NOMO-1 treated with DMSO at 0.1 percent for 48 hours (cell line): Measurements from ENCODE around the gene SLC5A4.
A peak's percentile ranks its signal among the peaks of the same experiment; 100 is the strongest.
"Not testable (repeated sequence)": the region's sequence is repeated elsewhere in the genome, so short reads cannot be mapped to it uniquely, and the experiment has no call there.

Source experiments
- DNase-seq: peaks from one replicate; lab custom pipeline; 2025; ENCODE audit not compliant: unreplicated experiment; lab: John Stamatoyannopoulos, UW

The SLC5A4 gene

DNA sequence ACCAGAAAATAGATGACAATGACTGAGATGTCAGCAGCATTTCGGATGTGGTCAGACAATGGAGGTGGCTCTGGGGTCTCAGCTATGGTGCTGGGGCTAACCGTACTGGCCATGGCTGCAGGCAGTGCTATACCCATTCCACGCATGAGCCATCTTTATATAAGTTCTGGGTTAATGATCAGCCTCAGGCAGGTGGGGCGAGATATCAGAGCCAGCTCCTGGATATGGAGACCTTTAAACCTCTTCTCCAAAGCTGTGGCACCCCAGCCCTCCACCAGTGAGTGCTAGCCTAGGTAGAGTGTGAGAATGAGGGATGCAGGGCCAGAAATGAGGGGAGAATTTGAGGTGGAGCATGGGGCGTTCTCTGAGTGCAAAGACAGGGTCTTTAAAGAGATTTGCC, at the start of gene SLC5A4:
TSS of gene SLC5A4 (minus strand) at position 131 of the 400 bp plus-strand sequence. CDS start at position 113, 18 bp downstream.
- no peak for DNase-seq

DNA sequence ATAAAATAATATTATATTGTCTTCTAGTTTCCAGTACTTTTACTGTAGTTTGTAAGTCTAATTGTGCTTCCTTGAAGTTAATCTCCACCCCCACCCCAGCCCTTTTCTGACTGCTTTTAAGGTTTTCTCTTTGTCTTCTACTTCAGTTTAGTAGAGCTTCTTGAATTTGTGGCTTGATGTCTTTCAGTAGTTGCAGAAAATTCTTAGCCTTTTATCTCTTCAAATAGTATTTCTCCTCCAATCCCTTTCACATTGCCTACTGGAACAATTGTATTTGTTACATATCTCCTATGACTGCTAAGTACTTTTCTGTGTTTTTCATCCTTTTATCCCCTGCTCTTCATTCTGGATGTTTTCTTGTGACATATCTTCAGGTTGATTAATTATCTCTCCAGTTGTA, 38.8 kb upstream of the SLC5A4 start:
- DNase-seq = not testable (repeated sequence)

DNA sequence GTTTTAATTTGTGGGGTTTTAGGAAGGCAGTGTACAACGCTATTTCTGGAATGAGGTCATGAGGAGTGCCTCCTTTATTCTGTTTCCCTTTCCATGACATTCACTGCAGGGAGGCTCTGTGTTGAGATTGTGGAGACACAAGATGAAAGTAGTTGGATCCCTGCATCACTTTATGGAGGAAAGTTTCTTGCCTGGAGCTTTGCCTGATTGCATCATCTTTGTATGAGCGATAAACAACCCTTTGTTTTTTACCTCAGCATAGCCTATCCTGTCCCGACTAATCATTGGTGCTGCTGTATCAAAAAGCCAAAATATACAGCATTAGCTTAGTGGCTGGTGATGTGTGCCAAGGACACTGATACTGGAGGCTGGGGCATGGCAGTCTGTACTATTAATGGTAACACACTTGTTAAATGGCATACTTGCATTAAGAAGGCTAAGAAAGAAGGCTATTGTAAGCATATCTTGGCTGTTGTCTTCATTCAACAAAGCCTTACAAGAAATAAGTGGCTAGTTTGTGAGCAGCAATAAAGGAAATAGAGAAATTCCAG, 31.2 kb upstream of the SLC5A4 start:
- DNase-seq = no peak

DNA sequence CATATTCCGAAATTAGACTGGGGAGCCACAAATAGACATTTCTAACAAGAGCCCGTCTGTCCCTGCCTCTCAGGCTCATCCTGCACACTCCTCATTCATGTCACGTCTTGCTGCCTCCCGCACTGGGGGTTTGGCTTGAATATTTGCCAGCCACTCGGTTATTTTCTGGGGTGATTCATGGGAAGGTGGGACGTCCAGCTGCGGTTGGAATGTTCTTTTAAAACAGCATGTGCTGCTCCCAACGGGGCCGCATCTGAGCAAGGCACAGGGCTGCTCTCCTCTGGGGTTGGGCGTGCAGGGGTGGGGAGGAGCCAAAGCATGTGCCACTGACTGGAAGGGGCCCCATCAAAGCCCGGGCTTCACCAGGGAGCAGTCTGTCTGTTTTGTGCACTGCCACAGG, 25.9 kb upstream of the SLC5A4 start:
- DNase-seq = no peak

DNA sequence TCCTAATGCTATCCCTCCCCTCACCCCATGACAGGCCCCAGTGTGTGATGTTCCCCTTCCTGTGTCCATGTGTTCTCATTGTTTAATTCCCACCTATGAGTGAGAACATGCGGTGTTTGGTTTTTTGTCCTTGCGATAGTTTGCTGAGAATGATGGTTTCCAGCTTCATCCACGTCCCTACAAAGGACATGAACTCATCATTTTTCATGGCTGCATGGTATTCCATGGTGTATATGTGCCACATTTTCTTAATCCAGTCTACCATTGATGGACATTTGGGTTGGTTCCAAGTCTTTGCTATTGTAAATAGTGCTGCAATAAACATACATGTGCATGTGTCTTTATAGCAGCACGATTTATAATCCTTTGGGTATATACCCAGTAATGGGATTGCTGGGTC, 20.2 kb upstream of the SLC5A4 start:
- not testable (repeated sequence) for DNase-seq

DNA sequence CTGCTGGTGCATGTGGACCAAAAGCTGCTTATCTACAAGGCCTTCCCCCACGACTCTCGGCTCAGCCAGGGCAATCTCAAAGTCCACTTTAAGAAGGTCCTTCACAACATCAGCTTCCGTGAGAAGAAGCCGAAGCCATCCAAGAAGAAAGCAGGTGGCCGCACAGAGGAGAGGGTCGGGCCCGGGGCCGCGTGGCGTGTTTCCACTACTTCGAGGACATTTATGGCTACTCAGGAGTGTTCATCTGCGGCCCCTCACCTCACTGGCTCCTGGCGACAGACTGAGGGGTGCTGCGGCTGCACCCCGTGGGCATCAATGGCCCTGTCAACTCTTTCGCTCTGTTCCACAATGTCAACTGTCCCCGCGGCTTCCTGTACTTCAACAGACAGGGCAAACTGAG, 16.2 kb upstream of the SLC5A4 start:
- no peak for DNase-seq

DNA sequence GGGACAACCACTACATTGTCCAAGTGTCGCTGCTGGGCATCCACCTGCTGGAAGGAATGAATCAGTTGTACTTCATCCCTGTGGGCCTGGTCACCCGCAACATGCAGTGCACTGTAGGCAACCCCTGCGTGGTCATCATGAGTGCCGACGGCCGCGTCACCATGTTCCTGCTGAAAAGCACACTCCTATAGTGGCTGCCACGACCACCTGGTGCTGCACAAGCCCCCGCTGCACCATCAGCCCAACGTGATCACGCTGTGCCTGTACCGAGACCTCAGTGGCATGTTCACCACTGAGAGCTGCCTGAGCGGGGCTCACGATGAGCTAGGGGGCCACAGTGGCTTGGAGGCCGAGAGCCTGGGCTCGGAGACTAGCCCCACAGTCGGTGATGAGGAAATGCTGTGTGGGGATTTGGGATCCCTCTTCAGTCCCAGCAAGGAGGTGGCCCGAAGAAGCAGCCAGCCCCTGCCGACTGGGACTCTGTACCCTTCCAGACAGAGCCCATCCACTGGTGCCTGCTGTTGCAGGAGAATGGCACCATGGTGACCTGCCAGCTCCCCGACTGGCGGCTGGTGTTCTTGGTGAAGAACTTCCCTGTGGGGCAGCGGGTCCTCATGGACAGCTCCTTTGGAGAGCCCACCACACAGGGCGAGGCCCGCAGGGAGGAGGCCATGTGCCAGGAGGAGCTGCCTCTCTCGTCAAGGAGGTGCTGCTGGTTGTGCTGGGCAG, 15.7 kb upstream of the SLC5A4 start:
- DNase-seq = no peak

DNA sequence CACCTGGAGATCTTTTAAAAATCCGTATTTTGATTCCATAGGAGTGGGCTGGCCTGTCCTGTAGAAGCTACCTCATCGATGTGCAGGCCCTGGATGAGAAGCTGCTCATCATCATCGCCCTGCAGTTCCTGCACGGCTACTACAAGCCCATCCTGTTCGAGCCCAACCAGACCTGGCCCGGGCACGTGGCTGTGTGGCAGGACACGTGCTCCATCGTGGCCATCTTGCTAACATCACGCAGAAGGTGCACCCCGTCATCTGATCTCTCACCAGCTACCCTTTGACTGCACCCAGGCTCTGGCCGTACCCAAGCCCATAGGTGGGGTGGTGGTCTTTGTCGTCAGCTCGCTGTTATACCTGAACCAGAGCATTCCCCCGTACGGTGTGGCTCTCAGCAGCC, 14.2 kb upstream of the SLC5A4 start:
- no peak for DNase-seq

DNA sequence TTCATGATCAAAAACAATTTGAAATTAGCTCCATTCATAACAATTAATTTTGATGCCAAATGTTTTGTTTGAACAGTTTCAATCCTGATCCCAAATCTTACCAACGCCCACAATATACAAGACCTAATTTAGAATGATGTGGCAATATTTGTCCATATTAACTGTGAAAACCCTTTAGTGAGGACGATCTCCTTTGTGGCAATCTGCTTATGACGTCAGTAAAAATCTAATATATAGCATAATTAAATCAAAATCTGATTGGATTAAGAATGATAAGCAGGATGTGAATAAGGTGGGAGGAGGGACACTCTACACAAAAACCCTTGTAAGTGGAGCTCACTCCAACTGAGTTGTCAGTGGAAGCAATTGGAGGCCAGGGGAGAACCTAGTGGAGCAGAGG, 11.9 kb upstream of the SLC5A4 start:
- DNase-seq = no peak

DNA sequence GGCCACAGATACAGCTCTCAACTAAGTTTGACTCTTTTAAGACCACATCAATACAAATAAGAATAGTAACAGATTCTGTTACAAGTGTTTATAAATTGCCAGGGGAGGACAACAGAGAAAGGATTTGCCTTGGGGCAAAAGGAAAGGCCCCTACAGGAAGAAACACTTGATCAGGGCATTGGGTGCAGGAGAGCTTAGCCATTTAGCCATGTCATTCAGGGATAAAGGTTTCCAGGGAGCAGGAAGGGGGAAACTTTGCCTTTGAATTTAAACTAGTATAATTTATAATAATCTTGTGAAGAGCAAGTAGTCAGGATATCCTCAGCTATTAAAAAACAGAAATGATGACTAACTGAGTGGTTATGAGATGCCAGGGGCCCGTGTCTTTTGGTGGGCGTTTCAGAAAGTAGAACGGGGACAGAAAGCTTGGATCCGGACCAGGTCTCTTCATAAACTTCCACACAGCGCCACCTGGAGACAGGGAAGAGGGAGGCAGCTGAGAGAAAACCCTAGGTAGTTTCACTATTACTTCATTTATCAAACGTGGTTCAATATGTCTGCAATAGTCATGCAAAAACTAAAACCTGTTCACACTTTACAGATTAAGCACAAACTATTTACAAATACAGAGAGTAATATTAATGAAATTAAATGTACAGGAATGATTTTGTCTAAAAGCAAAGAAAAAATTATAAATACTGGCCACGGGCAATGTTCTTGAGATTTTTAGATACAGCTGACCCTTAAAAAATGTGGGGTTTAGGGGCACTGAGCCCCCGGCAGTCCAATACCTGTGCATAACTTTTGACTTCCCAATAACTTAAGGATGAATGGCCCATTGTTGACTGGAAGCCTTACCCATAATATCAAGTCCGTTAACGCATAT, 11.0 kb upstream of the SLC5A4 start:
- DNase-seq = peak; percentile 65

DNA sequence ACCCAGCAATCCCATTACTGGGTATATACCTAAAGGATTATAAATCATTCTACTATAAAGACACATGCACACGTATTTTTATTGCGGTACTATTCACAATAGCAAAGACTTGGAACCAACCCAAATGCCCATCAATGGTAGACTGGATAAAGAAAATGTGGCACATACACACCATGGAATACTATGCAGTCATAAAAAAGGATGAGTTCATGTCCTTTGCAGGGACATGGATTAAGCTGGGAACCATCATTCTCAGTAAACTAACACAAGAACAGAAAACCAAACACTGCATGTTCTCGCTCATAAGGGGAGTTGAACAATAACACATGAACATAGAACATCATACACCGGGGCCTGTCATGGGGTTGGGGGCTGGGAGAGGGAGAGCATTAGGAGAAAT, 8.5 kb upstream of the SLC5A4 start:
- not testable (repeated sequence) for DNase-seq

DNA sequence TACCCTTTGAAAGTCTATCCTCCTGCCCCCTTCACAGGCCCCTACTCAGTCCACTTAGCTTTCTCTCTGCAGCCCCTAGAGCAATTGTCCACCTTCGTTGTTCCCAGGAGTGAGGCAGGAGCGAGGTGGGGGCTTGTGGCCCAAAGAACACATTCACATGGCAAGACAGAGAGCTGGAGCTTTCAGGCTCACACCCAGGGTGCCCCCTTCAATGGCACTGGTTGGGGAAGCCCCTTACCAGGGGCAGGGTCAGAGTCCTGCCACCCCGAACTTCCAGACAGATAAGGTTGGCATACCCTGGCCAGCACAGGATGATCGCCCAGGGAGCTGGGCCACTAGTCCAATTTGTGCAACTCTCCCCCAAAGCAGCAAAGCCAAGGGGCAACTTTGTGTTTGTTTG, 6.2 kb upstream of the SLC5A4 start:
- DNase-seq = no peak

DNA sequence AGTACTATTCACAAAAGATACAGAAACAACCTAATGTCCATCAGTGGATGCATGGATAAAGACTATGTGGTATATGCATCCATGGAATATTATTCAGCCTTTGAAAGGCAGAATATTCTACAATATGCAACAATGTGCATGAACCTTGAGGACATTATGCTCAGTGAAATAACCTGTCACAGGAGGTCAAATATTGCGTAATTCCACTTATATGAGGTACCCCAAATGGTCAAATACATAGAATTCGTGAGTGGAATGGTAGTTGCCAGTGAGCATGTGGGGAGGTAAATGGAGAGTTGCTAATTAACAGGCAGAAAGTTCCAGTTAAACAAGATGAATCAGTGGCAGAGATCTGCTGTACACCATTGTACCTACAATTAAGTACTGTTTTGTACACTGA, 3.6 kb upstream of the SLC5A4 start:
- no peak for DNase-seq

DNA sequence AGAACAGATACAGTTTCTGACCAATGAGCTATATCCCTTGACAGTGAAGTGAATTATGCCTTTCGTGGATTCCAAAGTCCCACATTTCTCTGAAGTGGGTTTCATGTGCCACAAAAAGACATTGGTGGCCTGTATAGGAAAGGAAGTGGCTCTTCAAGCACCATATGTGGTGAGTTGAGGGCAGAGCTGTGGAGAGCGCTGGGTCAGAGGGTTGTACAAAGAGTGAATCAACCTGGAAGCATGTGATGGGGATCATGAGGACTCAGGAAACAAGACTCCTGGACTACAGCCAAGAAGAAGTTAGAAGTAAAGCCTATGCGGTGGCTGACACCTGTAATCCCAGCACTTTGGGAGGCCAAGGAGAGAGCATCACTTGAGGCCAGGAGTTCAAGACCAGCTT, 579 bp upstream of the SLC5A4 start:
- no peak for DNase-seq

DNA sequence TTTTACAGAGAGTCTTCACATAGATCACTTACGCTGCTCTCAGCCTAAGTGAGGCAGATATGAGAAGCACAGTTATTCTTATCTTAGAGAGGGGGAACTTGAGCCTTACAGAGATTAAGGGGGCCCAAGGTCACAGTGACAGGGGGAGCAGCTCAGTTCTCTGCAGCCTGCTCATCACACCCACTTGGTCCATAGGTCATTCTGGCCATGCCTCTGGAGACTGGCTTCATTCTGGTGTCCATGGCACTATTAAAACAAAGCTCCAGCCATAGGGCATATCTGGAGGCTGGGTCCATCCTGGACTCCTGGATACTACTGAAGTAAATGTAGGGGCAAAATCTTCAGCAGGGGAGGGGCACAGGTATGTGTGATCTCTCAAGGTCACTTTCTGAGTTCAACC, 5.9 kb downstream of the SLC5A4 start:
- DNase-seq = no peak

DNA sequence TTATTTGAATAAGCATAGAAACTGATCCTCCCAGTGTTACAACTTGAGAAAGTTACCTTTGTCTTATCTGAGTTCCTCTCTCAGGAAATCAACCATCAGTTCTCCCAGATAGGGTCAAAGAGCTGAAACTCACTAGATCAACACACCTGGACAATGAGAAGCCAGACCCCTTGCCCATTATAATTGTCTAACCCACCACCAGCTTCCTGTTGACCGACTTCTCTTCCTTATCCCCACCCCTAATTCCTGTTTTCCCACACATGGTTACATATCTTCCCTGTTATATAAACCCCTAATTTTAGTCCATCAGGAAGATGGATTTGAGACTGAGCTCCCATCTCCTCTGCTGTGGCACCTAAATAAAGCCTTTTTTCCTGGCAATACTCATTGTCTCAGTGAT, 6.9 kb downstream of the SLC5A4 start:
- DNase-seq = no peak

DNA sequence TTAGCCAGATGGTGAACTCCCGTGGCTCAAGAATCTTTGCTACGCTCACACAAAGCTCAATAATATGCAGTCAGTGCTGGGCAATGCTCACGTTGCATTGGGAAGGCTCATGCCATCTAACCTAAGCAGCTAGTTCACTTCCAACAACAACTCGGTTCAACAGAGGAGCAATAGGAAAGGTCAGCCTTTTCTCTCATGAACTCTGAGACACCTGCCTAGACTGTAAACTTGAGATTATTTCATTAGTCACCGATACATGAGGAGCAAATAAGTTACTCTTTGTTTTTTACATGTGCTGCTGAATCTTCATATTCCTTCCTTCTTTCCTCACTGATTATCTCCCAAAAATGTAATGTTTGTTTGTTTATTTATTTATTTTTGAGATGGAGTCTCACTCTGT, 9.0 kb downstream of the SLC5A4 start:
- no peak for DNase-seq

DNA sequence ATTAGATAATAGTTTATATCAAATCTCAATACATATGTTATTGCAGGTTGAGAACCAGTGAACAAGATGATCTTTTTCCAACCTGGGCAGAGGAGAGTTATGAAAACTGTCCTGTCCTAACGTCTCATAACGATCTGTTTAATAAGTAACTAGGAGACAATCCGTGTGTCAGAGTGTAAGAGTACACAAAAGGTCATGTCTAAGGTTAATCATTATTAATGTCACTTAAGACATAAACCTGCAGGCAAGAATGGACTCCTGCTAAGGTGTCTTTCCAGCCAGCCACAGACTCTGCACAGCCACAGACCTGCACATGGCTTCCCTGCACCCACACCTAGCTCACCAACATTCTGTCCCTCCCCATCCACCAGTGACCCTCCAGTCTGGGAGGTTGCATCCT, 10.1 kb downstream of the SLC5A4 start:
- DNase-seq = no peak

DNA sequence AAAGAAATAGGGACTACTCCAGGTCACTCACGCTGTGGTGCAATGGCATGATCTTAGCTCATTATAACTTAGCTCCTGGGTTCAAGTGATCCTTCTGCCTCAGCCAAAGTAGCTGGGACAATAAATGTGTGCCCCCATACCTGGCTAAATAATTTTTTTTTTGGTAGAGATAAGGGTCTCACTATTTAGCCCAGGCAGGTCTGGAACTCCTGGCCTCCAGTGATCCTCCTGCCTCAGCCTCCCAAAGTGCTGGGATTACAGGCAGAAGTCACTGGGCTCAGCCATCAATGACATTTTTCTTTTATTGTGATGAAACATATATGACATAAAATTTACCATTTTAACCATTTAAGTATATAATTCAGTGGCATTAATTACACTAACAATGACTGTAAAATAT, 10.6 kb downstream of the SLC5A4 start:
- no peak for DNase-seq

DNA sequence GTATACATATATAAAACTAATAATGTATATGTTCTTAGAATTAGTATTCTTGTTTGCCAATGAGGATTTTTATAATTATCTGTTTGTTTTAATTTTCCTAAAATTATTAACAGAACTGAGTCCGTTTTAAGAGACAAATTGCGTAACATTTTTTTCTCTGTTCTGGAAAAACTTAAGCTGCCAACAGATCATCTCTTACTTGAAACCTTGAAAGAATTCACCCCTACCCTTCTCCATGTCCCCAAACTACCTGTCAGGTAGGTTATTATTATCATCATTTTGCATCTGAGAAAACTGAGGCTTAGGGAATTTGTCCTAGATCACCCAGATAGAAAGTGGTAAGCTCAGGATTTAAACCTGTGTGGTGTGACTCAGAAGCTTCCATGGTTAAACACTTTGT, 14.7 kb downstream of the SLC5A4 start:
- DNase-seq = no peak

DNA sequence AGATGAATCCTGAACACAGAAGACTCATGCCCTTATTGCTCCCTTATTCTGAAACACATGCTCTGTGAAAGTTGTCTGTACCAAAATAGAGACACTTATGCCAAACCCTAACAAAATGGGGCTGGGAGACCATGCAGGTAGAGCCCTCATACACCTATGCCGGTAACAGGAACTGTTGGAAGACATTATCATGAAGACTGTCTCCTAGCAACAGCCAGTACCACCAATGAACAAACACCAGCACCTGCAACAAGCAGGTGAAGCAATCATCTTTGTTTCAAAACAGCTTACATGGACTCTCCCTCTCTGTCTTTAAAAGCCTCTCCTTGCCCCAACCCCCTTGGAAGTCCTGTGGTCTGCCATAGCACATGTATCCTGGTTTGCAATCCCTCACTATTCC, 17.2 kb downstream of the SLC5A4 start:
- no peak for DNase-seq

DNA sequence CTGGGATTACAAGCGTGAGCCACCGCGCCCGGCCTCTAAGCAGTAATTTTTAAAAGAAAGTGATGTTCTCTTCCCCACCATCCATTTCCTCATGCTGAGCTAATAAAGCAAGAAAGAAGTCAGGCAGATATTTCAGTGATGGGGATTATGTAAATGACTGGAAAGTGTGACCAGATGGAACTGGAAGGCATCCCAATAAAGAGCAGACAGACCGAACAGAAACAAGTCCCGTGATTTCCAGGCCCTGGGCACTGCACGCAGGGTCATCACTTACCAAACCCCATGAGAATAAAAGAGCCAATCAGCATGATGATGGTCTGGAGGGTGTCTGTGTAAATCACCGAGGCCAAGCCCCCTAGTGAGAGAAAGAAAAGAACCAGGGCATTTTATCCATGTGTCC, 18.2 kb downstream of the SLC5A4 start:
- DNase-seq = no peak
